Naive thymus-derived CD8-positive, alpha-beta T cell (primary cell): Measurements from ENCODE around the gene PLAU. TPM values are rescaled to one million over a fixed set of nuclear protein-coding genes. Genes with fewer than 3 reads are reported as not detected.
"Not testable (repeated sequence)": the region's sequence is repeated elsewhere in the genome, so short reads cannot be mapped to it uniquely, and the experiment has no call there.

ENCODE experiments used
- ATAC-seq, 2 donors: fragments of 150-1000 bp; cut with Tn5 transposase in 1 of 2; sonication (Bioruptor Pico), chemical (Tn5 transposase) in 1 of 2; 1 replicate in 1 of 2; 2 replicates in 1 of 2; pipeline ENCODE4 v1.10.0; 2021; ENCODE audit warnings: mild to moderate bottlenecking in 2 of 2, moderate library complexity in 2 of 2
- POLR2A ChIA-PET: fragments of 350-600 bp; sonication (Branson Sonifier 250); formaldehyde crosslinking; loops from one replicate; lab custom pipeline; 2021; ENCODE audit warnings: antibody characterized with exemption; lab: Charles Lee
- DNase-seq, 10 donors: peaks; one replicate each; pipeline versions ENCODE4 v3.0.0 to v3.0.0-alpha.2; 2020 to 2022
- H3K27ac Mint-ChIP-seq, 10 donors: one replicate each; pipeline ENCODE4 v1.8.0; 2020 to 2022; ENCODE audit warnings: mild to moderate bottlenecking in 10 of 10, mixed read lengths in 10 of 10, moderate library complexity in 4 of 10, inconsistent platforms in 1 of 10
- H3K27me3 Mint-ChIP-seq, 5 donors: one replicate each; pipeline ENCODE4 v1.8.0; 2021 to 2022; ENCODE audit warnings: mixed read lengths in 5 of 5
- H3K36me3 Mint-ChIP-seq, 3 donors: one replicate each; pipeline ENCODE4 v1.8.0; 2020 to 2022; ENCODE audit warnings: mixed read lengths in 3 of 3, mild to moderate bottlenecking in 2 of 3, inconsistent platforms in 1 of 3
- H3K4me1 Mint-ChIP-seq, 4 donors: one replicate each; pipeline ENCODE4 v1.8.0; 2021 to 2022; ENCODE audit warnings: mixed read lengths in 4 of 4
- H3K4me3 Mint-ChIP-seq, 10 donors: one replicate each; pipeline ENCODE4 v1.8.0; 2020 to 2022; ENCODE audit warnings: mild to moderate bottlenecking in 10 of 10, mixed read lengths in 10 of 10, moderate library complexity in 6 of 10, inconsistent platforms in 1 of 10
- H3K9me3 Mint-ChIP-seq, 9 donors: one replicate each; pipeline ENCODE4 v1.8.0; 2020 to 2022; ENCODE audit warnings: mixed read lengths in 9 of 9, mild to moderate bottlenecking in 3 of 9, inconsistent platforms in 1 of 9, moderate library complexity in 1 of 9
- polyA plus RNA-seq, 3 donors: library from polyadenylated mRNA; unstranded; fragments of 300-500 nt; fragmentation: Illumina TruSeq; gene quantifications; one replicate each; pipeline ENCODE4 v1.2.3, GENCODE V29; 2021
- total RNA-seq, 8 experiments: library from RNA in 2 of 8; stranded (reverse) in 2 of 8; gene quantifications; one replicate each; pipeline ENCODE4 v1.2.3 and lab custom pipeline; 2021 to 2026

PLAU gene
- total and polyA plus RNA-seq, 5 experiments from 2014 or later, result 0.26 to 0.30 TPM; not detected in 3

DNA sequence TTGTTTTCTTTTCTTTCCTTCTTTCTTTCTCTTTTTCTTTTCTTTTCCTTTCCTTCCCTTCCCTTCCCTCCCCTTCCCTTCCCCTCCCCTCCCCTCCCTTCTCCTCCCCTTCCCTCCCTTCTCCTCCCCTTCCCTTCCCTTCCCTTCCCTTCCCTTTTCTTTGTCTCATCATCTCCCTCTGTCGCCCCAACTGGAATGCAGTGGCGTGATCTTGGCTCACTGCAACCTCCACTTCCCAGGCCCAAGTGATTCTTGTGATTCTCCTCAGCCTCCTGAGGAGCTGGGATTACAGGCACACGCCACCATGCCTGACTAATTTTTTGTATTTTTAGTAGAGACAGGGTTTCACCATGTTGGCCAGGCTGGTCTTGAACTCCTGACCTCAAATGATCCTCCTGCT, 21.5 kb upstream of the PLAU start:
- not testable (repeated sequence) for H3K27me3 Mint-ChIP-seq, DNase-seq, H3K36me3 Mint-ChIP-seq, ATAC-seq, H3K9me3 Mint-ChIP-seq, H3K27ac Mint-ChIP-seq, H3K4me3 Mint-ChIP-seq
- peaks cover 3 to 12% (median 6%) of the 10 kb centered on the region in 4 donors for H3K4me1 Mint-ChIP-seq
- POLR2A ChIA-PET, result interaction anchor here (1.3 kb wide), 1 partner anchor 51 kb away, joined by 6 read pairs; no protein-coding TSS in a partner anchor

DNA sequence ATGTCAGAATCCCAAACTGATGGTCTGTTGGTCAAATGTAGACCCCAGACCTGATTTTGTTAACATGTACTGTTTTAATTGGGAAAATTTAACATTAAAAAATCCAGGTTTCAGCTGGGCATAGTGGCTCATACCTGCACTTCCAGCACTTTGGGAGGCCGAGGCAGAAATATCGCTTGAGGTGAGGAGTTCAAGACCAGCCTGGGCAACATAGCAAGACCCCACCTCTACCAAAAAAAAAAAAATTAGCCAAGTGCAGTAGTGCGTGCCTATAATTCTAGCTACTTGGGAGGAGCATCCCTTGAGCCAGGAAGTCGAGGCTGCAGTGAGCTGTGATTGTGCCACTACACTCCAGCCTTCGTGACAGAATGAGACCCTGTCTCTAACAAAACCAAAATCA, 20.7 kb upstream of the PLAU start:
- H3K4me1 Mint-ChIP-seq, result peaks cover 6 to 12% (median 7%) of the 10 kb centered on the region in 4 donors
- no peak overlapping the region for H3K4me3 Mint-ChIP-seq
- ATAC-seq (no peak), DNase-seq (no peak)
- POLR2A ChIA-PET, result interaction anchor here (0.7 kb wide), 2 partner anchors 43 to 1683 kb away, joined by 3 read pairs; no protein-coding TSS in a partner anchor
- no peak overlapping the region for H3K27ac Mint-ChIP-seq
- H3K9me3 Mint-ChIP-seq, result no peaks in the 10 kb centered on the region
- H3K36me3 Mint-ChIP-seq, result no peaks in the 10 kb centered on the region
- peaks cover 0 to 6% (median 0%) of the 10 kb centered on the region in 5 donors for H3K27me3 Mint-ChIP-seq

DNA sequence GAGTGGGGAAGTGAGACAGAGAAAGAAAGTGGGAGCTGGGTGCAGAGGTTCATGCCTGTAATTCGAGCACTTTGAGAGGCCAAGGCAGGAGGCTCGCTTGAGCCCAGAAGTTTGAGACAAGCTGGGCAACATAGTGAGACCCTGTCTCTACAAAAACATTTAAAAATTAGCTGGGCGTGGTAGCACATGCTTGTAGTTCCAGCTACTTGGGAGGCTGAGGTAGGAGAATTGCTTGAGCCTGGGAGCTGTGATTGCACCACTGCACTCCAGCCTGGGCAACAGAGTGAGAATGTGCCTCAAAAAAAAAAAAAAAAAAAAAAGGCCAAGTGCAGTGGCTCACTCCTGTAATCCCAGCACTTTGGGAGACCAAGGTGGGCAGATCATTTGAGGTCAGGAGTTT, 20.1 kb upstream of the PLAU start:
- not testable (repeated sequence) for ATAC-seq, H3K9me3 Mint-ChIP-seq, H3K27me3 Mint-ChIP-seq, H3K4me3 Mint-ChIP-seq, H3K36me3 Mint-ChIP-seq, H3K27ac Mint-ChIP-seq, DNase-seq
- peaks cover 6 to 10% (median 7%) of the 10 kb centered on the region in 4 donors for H3K4me1 Mint-ChIP-seq
- POLR2A ChIA-PET, result interaction anchor here (0.7 kb wide), 2 partner anchors 119 to 1683 kb away, joined by 3 to 4 read pairs; no protein-coding TSS in a partner anchor

DNA sequence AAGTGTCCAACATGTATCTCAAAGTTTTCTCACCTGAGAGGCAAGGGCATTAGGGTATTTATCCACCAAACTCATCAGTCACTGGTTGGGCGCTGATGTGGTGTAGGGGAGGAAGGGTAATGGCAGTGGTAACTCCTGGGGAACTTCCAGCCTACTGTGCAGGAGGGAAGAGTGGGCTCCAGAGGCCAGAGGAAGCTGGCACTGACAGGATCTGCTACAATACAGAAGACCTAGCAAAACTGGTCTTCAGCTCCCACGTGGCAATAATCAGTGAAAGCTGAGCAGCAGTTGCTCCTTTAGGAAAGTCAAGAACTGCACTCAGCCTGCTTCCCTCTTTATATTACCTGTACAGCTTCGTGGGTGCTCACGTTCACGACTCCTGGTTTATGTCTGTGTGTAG, 19.4 kb upstream of the PLAU start:
- no peak for DNase-seq
- no peak overlapping the region for H3K4me3 Mint-ChIP-seq
- no peaks in the 10 kb centered on the region for H3K9me3 Mint-ChIP-seq
- POLR2A ChIA-PET, result interaction anchor here (0.7 kb wide), 1 partner anchor 120 kb away, joined by 4 read pairs; no protein-coding TSS in a partner anchor
- peaks cover 0 to 4% (median 0%) of the 10 kb centered on the region in 5 donors for H3K27me3 Mint-ChIP-seq
- no peak for ATAC-seq
- H3K36me3 Mint-ChIP-seq, result no peaks in the 10 kb centered on the region
- H3K27ac Mint-ChIP-seq, result no peak overlapping the region
- H3K4me1 Mint-ChIP-seq, result peaks cover 0 to 7% (median 3%) of the 10 kb centered on the region in 4 donors

DNA sequence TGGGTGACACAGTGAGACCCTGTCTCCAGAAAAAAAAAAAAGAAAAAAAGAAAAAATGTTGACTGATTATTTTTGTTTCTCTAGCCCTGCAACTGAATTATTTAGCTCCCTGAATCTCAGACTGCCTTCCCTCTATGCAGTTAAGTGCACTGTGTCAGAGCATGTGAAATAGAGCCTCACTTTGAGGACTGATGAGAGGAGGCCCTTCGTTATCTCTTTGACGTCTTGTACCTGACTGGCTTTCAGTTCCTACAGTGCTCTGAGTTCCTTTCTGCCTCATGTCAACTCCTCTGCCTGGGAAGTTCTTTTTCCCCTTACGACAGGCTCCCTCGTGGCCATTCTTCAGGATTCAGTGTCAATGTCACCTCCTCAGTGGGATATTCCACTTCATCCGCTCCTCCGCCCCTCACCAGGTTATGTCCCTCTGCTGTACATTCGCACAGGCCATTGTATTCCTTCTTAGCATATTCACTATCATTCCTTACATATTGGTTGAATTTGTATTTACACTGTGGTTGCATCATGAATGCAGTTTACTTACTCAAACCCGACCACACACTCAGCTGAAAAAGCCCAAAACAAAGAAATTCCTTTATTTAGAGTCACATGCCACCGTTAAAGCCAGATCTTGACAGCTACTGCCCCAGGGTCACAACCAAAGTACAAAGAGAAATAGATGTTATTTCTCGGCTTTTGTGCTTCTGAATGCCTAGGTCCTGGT, 18.5 kb upstream of the PLAU start:
- H3K4me1 Mint-ChIP-seq, result peaks cover 0 to 7% (median 1%) of the 10 kb centered on the region in 4 donors
- H3K27ac Mint-ChIP-seq, result peak overlapping the region in 1 of 10 donors; percentile 7
- H3K36me3 Mint-ChIP-seq, result no peaks in the 10 kb centered on the region
- ATAC-seq, result no peak
- POLR2A ChIA-PET, result interaction anchor here (0.6 kb wide), 1 partner anchor 10 kb away, joined by 3 read pairs; no protein-coding TSS in a partner anchor
- no peak overlapping the region for H3K4me3 Mint-ChIP-seq
- H3K27me3 Mint-ChIP-seq, result peaks cover 0 to 4% (median 0%) of the 10 kb centered on the region in 5 donors
- DNase-seq, result no peak
- H3K9me3 Mint-ChIP-seq, result no peaks in the 10 kb centered on the region

DNA sequence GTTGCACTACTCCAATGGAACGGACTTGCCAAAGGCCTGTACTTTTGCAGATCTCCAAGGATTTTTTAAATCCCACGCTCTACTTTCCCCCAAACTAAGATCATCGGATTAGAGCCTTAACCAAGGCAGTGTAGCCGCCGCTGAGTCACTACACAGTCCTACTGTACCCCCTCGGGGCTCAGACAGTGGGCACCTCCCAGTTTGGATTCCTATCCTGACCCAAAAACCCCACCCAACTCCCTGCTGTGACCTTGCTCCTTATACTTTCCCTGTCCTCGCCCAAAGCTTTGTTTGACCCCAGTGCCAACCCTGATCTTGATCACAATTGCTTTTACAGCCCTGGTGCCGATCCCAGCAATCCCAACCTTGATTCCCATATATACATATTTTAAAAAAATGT, 17.5 kb upstream of the PLAU start:
- peaks cover 0 to 4% (median 0%) of the 10 kb centered on the region in 5 donors for H3K27me3 Mint-ChIP-seq
- H3K4me1 Mint-ChIP-seq, result peaks cover 0 to 7% (median 1%) of the 10 kb centered on the region in 4 donors
- H3K36me3 Mint-ChIP-seq, result peaks cover 0 to 2% (median 0%) of the 10 kb centered on the region in 3 donors
- ATAC-seq (no peak), DNase-seq (no peak)
- no peaks in the 10 kb centered on the region for H3K9me3 Mint-ChIP-seq
- no peak overlapping the region for H3K4me3 Mint-ChIP-seq
- no peak overlapping the region for H3K27ac Mint-ChIP-seq
- POLR2A ChIA-PET, result no interaction called here

DNA sequence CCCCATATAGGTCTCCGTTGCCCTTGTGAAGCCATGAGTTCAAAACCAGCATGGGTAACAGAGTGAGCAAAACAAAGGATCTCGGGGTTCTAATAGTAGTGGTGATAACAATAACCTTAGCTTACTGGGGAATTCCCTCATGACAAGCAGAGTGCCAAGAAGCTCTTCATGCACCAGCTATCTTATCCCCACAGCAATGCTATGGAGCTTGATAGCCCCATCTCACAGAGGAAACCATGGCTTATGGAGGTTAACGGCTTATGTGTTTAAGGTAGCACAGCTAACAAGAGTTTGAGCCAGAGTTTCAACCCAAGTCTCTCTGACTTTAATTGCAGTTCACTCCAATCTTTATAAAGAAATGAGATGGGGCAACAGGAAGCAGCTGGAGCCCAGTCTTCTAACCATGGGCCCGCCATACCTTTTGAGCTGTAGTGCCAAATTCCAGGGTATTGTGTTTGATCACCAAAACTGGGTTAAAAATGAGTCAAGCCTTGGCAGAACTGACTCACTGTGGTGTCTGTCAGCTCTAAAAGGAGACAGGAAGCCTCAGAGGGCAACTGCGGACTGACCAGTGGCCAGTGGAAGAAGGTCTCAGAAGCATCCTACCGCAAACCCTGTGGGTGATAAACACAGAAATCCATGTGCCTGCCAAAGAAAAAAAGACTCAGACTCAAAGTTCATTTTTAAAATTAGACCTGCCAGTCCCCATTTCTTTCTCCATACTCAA, 16.5 kb upstream of the PLAU start:
- H3K27ac Mint-ChIP-seq, result no peak overlapping the region
- H3K27me3 Mint-ChIP-seq, result peaks cover 0 to 7% (median 0%) of the 10 kb centered on the region in 5 donors
- ATAC-seq, result no peak
- POLR2A ChIA-PET, result no interaction called here
- no peak overlapping the region for H3K4me3 Mint-ChIP-seq
- peaks cover 0 to 7% (median 1%) of the 10 kb centered on the region in 4 donors for H3K4me1 Mint-ChIP-seq
- peaks cover 0 to 2% (median 0%) of the 10 kb centered on the region in 3 donors for H3K36me3 Mint-ChIP-seq
- no peak for DNase-seq
- H3K9me3 Mint-ChIP-seq, result no peaks in the 10 kb centered on the region

DNA sequence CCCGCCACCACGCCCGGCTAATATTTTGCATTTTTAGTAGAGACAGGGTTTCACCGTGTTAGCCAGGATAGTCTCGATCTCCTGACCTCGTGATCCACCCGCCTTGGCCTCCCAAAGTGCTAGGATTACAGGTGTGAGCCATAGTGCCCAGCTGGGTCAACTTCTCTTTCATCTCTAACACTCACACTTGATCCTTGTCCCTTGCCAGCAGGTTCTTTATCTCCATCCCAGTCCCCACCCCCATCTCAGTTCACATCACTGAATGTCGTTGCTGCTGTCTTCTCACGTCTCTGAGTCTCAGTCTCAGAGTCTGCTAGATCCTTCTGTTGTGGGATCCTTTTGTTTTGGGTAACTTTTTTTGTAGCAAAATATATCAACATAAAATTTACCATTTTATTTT, 15.6 kb upstream of the PLAU start:
- H3K36me3 Mint-ChIP-seq, H3K4me3 Mint-ChIP-seq, DNase-seq, ATAC-seq, H3K4me1 Mint-ChIP-seq, H3K9me3 Mint-ChIP-seq, H3K27ac Mint-ChIP-seq: not testable (repeated sequence)
- POLR2A ChIA-PET, result interaction anchor here (0.7 kb wide), 1 partner anchor 107 kb away, joined by 4 read pairs; no protein-coding TSS in a partner anchor
- H3K27me3 Mint-ChIP-seq, result peaks cover 3 to 11% (median 6%) of the 10 kb centered on the region in 5 donors

DNA sequence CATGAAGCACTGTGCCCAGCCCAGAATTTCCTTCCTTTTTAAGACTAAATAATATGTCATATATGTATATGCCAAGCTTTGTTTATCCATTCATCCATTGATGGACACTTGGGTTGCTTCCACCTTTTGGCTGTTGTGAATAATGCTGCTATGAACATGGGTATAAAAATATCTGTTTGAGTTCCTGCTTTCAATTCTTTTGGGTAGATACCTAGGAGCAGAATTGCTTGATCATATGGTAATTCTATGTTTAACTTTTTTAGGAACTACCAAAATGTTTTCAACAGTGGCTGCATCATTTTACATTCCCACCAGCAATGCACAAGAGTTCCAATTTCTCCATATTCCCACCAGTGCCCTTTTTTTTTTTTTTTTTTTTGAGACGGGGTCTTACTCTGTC, 13.2 kb upstream of the PLAU start:
- Mint-ChIP-seq H3K4me1 (peaks cover 0 to 7% (median under 1%) of the 10 kb centered on the region in 4 donors), H3K27ac (no peak overlapping the region), H3K9me3 (no peaks in the 10 kb centered on the region), H3K36me3 (peaks cover 0 to 2% (median 0%) of the 10 kb centered on the region in 3 donors), H3K27me3 (peaks cover 6 to 19% (median 14%) of the 10 kb centered on the region in 5 donors), H3K4me3 (no peak overlapping the region)
- POLR2A ChIA-PET, result interaction anchor here (0.7 kb wide), 2 partner anchors 21 to 143 kb away, joined by 4 to 7 read pairs; no protein-coding TSS in a partner anchor
- no peak for ATAC-seq
- no peak for DNase-seq

DNA sequence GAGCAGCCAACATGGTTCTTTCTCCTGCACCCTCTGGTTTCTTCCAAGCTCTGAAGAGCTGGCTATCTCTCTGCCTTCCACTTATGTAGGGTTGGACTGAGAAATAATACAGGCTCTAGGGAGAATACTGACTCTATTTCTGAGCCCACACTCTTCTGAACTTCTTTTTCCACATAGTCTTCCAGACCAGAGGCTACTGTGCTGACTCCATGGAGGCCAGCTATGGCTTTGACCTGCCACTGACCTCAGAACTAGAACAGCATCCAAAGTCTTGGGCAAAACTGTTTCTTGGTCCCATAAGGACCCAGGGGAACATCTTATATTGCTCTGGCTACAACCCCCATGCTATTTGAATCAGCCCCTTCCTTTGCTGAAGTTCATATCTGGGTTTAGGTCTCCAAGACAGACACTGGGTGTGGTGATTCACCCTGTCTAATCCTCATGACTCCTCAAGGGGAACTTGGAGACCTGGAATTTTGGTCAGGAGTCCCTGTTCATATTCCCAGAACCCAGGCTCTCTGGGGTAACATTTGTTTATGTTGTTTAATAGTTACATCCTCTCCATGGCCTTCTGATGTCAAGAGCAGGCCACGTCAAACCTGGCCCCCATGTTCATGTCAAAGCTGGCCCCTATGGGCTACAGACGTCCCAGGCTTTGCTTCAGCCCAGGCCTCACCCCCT, 12.1 kb upstream of the PLAU start:
- POLR2A ChIA-PET, result no interaction called here
- Mint-ChIP-seq H3K36me3 (peaks cover 0 to 2% (median 0%) of the 10 kb centered on the region in 3 donors), H3K27me3 (peaks cover 6 to 19% (median 10%) of the 10 kb centered on the region in 5 donors), H3K27ac (no peak overlapping the region), H3K4me1 (peaks cover 0 to 7% (median 0%) of the 10 kb centered on the region in 4 donors), H3K9me3 (no peaks in the 10 kb centered on the region), H3K4me3 (no peak overlapping the region)
- DNase-seq (no peak), ATAC-seq (no peak)

DNA sequence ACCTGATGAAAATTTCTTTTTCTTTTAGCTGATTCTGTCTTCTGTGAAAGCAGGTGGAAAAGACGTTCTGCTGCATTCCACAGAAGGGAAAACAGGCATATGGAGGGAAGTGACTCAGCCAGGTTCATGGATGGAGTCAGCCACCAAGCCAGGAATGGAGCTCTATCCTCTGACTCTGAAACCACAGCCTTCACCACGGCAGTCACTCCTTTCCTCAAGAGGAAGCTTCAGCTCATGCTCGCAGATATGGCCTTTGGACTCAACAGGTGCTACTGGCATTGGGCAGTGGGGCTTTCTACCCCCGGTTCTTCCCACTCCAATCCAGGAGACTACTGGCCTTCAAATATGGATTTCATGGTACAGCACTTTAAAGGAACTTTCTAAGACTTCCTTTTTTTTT, 11.5 kb upstream of the PLAU start:
- Mint-ChIP-seq H3K36me3 (peaks cover 0 to 2% (median 0%) of the 10 kb centered on the region in 3 donors), H3K27me3 (peaks cover 6 to 19% (median 12%) of the 10 kb centered on the region in 5 donors), H3K27ac (no peak overlapping the region), H3K4me1 (peaks cover 0 to 4% (median 0%) of the 10 kb centered on the region in 4 donors), H3K4me3 (no peak overlapping the region), H3K9me3 (no peaks in the 10 kb centered on the region)
- ATAC-seq (no peak), DNase-seq (no peak)
- POLR2A ChIA-PET, result no interaction called here

DNA sequence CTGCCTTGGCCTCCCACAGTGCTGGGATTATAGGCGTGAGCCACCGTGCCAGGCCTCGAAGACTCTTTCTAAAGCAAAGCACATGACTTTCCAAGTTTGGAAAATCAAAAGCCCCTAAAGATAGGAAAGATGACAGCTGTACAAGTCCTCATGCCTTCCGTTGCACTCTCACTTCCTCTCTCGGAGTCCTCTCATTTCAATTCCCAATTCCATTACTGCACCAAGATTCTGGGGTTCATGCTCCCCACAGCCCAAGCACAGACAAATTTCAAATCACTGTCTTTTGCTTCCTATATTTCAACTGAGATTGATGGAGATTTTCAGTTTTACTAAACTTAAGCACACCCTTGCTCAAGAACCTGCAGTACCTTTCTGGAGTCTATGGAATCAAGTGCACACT, 10.9 kb upstream of the PLAU start:
- DNase-seq, result no peak
- Mint-ChIP-seq H3K4me1 (no peaks in the 10 kb centered on the region), H3K4me3 (no peak overlapping the region), H3K36me3 (peaks cover 0 to 2% (median 0%) of the 10 kb centered on the region in 3 donors), H3K27ac (no peak overlapping the region), H3K9me3 (no peaks in the 10 kb centered on the region), H3K27me3 (peaks cover 6 to 21% (median 13%) of the 10 kb centered on the region in 5 donors)
- POLR2A ChIA-PET, result no interaction called here
- ATAC-seq, result no peak
